WTC11 (cell line): ENCODE measurements around the gene CNTFR.

Source experiments
- CDX4 ChIP-seq: fragments of 250-450 bp; sonication (Bioruptor Pico); IDR thresholded peaks from 2 replicates; pipeline ENCODE4 v1.9.0; 2021; ENCODE audit warnings: moderate library complexity, mild to moderate bottlenecking, inconsistent platforms, borderline replicate concordance
- CTCF ChIP-seq: fragments of 200-600 bp; IDR thresholded peaks from 2 replicates; pipeline ENCODE4 v1.8.0; 2022; ENCODE audit warnings: antibody characterized with exemption
- E2F4 ChIP-seq: sonication (generic); formaldehyde crosslinking; IDR thresholded peaks from 2 replicates; pipeline ENCODE4 v1.8.1; 2022; ENCODE audit warnings: low read depth, mild to moderate bottlenecking, moderate library complexity, missing genetic modification reagents, borderline replicate concordance
- ELF4 ChIP-seq: sonication (generic); formaldehyde crosslinking; IDR thresholded peaks from 2 replicates; pipeline ENCODE4 v1.8.1; 2022; ENCODE audit warnings: low read depth, mild to moderate bottlenecking, moderate library complexity, missing genetic modification reagents
- TF ChIP-seq, protein P1 (sequence below): sonication (generic); formaldehyde crosslinking; IDR thresholded peaks from 2 replicates; pipeline ENCODE4 v1.8.1; 2022; ENCODE audit warnings: low read depth, missing genetic modification reagents, borderline replicate concordance

DNA sequence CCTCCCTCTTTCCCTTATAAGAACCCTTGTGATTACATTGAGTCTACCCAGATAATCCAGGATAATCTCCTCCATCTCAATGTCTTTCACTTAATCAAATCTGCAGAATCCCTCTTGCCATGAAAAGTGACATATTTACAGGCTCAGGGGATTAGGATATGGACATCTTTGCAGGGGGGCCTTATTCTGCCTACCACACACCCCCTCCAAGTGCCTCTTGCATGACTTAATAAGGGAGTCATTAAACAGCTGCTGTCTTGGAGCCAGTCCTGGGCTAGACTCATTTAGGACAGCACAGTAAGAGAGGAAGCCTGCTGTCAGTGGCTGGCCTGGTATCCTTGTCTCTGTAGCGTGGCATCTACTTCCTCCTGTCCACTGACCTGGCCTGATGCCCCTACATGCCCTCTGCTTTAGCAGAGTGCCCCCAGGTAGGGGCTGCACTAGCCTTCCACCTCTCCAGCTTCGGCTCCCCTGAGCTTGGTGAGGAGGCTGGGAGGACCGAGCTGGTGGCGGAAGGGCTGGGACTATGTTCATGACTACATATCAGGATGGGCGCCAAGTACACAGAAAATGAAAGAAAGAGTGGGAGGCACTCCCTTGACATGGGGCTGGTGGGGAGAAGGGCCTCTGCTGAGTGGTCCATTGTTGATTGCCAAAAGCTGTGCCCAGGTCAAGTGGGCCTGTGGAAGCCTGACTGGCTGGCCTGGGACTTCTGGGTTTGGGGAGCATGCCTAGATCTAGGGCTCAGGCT is 84.0 kb downstream of the CNTFR start:
- TF ChIP-seq CDX4 = no peak
- no peak for TF ChIP-seq ELF4 (CRISPR knock-in tag)
- no peak for TF ChIP-seq CTCF
- TF ChIP-seq, protein P1, sequence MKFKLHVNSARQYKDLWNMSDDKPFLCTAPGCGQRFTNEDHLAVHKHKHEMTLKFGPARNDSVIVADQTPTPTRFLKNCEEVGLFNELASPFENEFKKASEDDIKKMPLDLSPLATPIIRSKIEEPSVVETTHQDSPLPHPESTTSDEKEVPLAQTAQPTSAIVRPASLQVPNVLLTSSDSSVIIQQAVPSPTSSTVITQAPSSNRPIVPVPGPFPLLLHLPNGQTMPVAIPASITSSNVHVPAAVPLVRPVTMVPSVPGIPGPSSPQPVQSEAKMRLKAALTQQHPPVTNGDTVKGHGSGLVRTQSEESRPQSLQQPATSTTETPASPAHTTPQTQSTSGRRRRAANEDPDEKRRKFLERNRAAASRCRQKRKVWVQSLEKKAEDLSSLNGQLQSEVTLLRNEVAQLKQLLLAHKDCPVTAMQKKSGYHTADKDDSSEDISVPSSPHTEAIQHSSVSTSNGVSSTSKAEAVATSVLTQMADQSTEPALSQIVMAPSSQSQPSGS (CRISPR knock-in tag) = no peak
- TF ChIP-seq E2F4 (CRISPR knock-in tag) = no peak
